ENCODE data around the gene OR8D4. TPM values are rescaled to one million over a fixed set of nuclear protein-coding genes. Genes with fewer than 3 reads are reported as not detected.

The OR8D4 gene
- total and polyA plus RNA-seq, 2 experiments from 2014 or later = not detected

DNA sequence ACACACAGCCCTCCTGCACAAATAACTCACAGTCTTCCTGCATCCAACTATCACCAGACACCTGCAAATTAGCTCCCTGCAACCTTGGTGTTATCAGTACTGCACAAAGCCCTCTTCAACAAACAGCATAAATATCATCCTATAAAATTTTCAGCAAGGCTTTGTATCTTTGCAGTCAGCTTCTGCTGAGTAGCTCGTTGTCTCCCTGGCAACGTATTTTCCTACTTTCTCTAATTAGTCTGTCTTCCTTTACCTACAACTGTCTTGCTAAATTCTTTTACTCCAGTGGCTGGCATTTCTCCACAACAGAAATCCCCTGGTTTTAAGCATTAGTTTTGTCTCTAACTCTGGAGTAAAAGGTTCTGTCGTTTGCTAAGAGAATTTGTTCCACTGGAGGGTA, 3.9 kb downstream of the OR8D4 start:
- TF ChIP-seq, protein P1, sequence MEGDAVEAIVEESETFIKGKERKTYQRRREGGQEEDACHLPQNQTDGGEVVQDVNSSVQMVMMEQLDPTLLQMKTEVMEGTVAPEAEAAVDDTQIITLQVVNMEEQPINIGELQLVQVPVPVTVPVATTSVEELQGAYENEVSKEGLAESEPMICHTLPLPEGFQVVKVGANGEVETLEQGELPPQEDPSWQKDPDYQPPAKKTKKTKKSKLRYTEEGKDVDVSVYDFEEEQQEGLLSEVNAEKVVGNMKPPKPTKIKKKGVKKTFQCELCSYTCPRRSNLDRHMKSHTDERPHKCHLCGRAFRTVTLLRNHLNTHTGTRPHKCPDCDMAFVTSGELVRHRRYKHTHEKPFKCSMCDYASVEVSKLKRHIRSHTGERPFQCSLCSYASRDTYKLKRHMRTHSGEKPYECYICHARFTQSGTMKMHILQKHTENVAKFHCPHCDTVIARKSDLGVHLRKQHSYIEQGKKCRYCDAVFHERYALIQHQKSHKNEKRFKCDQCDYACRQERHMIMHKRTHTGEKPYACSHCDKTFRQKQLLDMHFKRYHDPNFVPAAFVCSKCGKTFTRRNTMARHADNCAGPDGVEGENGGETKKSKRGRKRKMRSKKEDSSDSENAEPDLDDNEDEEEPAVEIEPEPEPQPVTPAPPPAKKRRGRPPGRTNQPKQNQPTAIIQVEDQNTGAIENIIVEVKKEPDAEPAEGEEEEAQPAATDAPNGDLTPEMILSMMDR (IDR thresholded peaks at IDR 0.05; ENCODE audit: low read depth, low read length) = no peak
- Histone ChIP-seq H3K27me3 (no peaks in the 10 kb centered on the region), H3K9me3 (ENCODE audit: low read depth) (no peaks in the 10 kb centered on the region), H3K27ac (no peak overlapping the region), H3K4me3 (no peak overlapping the region), H3K36me3 (no peaks in the 10 kb centered on the region), H3K4me1 (ENCODE audit: low read depth) (no peaks in the 10 kb centered on the region)
- no peak for DNase-seq (ENCODE audit: low read depth in 1 of 2, low spot score in 1 of 2)

DNA sequence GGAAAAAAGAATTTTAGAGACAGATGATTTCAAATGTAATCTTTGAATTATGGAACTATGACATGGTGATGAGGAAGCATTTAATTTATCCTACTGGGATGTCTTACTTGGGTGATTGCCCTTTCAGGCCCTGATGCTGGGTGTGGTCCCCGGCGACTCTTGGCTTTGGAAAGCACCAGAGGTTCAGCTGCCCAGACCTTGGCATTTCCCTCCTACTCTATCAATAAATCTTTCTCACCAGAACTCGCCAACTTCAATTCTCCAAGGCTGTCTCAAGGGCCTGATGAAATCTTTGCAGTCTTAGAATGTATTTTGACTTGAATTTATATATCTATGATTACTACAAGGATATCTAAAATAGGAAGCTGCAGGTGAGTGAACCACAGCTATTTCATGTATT, 19.0 kb downstream of the OR8D4 start:
- H3K27me3 ChIP-seq = no peaks in the 10 kb centered on the region
- no peaks in the 10 kb centered on the region for H3K36me3 ChIP-seq
- TF ChIP-seq, protein P1 (IDR thresholded peaks at IDR 0.05; ENCODE audit: low read depth, low read length) = no peak
- no peaks in the 10 kb centered on the region for H3K9me3 ChIP-seq (ENCODE audit: low read depth)
- no peak overlapping the region for H3K27ac ChIP-seq
- H3K4me1 ChIP-seq (ENCODE audit: low read depth) = peaks cover 5% of the 10 kb centered on the region
- no peak overlapping the region for H3K4me3 ChIP-seq
- no peak for DNase-seq (ENCODE audit: low read depth in 1 of 2, low spot score in 1 of 2)

DNA sequence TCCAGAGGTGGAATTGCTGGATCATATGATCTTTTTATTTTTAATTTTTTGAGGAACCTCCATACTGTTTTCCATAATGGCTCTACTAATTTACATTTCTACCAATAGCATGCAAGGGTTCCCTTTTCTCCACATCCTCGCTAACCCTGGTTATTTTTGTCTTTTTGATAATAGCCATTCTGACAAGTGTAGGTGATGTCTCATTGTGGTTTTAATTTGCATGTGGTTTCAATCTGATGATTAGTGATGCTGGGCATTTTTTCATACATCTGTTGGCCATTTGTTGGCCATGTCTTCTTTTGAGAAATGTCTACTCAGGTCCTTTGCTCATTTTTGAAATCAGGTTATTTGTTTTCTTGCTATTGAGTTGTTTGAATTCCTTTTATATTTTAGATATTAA, 22.1 kb downstream of the OR8D4 start:
- TF ChIP-seq, protein P1 (IDR thresholded peaks at IDR 0.05; ENCODE audit: low read depth, low read length) = no peak
- no peak overlapping the region for H3K27ac ChIP-seq
- no peaks in the 10 kb centered on the region for H3K36me3 ChIP-seq
- H3K4me3 ChIP-seq = no peak overlapping the region
- H3K9me3 ChIP-seq (ENCODE audit: low read depth) = no peaks in the 10 kb centered on the region
- H3K27me3 ChIP-seq = no peaks in the 10 kb centered on the region
- peaks cover 5% of the 10 kb centered on the region for H3K4me1 ChIP-seq (ENCODE audit: low read depth)
- DNase-seq (ENCODE audit: low read depth in 1 of 2, low spot score in 1 of 2) = no peak

DNA sequence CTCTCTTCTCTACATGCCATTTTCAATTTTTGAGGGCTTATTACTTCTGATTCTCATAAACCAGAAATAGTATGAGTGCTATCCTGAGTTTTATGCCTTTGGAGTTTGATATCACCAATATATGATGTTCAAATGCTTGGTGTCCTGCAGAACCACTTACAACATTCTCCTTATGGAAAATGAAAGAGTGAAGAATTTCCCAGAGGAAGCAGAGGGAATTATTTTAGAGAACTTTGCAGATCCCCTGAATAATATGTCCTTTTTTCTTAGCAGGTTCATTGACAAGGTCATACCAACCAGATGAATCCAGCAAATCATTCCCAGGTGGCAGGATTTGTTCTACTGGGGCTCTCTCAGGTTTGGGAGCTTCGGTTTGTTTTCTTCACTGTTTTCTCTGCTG, 37.4 kb downstream of the OR8D4 start, which contains the start of gene OR4D5:
Gene OR4D5 (plus strand): TSS at position 301 of the 400 bp plus-strand sequence. CDS start 0 bp downstream, at position 301.
- no peaks in the 10 kb centered on the region for H3K36me3 ChIP-seq
- no peaks in the 10 kb centered on the region for H3K9me3 ChIP-seq (ENCODE audit: low read depth)
- no peak within 1 kb of the TSS for H3K4me3 ChIP-seq
- DNase-seq (ENCODE audit: low read depth in 1 of 2, low spot score in 1 of 2) = no peak
- no peaks in the 10 kb centered on the region for H3K4me1 ChIP-seq (ENCODE audit: low read depth)
- H3K27ac ChIP-seq = no peak within 1 kb of the TSS
- no peaks in the 10 kb centered on the region for H3K27me3 ChIP-seq
- TF ChIP-seq, protein P1 (IDR thresholded peaks at IDR 0.05; ENCODE audit: low read depth, low read length) = no peak

DNA sequence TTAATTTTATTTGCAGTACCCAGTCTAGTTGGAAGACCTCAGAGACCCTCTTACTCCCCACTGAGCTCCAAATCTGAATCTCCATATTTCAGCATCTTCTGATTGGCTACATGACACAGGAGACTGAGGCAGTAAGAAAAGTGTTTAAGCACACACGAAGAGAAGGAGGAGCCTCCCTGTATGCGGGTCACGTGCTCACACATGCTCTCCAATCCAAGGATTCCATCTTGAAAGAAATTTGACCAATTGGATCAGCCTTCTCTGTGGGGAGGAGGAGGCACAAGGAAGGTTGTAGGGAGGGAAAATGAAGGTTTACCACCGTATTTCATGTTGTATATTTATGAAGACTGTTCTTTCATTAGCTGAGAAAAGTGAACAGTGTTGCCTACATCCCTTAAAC, 40.4 kb downstream of the OR8D4 start:
- H3K36me3 ChIP-seq = no peaks in the 10 kb centered on the region
- H3K9me3 ChIP-seq (ENCODE audit: low read depth) = no peaks in the 10 kb centered on the region
- no peak for DNase-seq (ENCODE audit: low read depth in 1 of 2, low spot score in 1 of 2)
- TF ChIP-seq, protein P1 (IDR thresholded peaks at IDR 0.05; ENCODE audit: low read depth, low read length) = no peak
- H3K27ac ChIP-seq = no peak overlapping the region
- peaks cover 6% of the 10 kb centered on the region for H3K4me1 ChIP-seq (ENCODE audit: low read depth)
- no peak overlapping the region for H3K4me3 ChIP-seq
- no peaks in the 10 kb centered on the region for H3K27me3 ChIP-seq

DNA sequence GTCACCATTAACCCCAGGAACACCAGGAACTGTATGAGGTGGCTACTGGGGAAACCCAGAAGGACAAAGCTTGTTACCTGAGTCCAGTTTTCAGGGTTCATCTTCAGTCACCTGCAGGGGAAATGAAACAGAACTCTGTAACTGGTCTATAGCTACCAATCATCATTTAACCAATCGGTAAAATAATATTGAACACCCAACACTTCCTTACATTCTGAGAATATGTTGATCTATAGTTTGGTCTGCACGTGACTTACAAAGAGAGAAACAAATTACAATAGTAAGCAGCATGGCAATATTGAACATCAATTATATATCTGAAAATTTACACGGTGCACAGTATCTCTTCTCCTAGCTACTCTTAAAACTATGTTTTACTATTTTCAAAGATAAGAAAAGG, 41.8 kb downstream of the OR8D4 start, which contains the start of gene OR6T1:
Gene OR6T1 (minus strand): TSS at position 101 of the 400 bp plus-strand sequence. CDS start 0 bp downstream, at position 101.
- peaks cover 6% of the 10 kb centered on the region for H3K4me1 ChIP-seq (ENCODE audit: low read depth)
- no peaks in the 10 kb centered on the region for H3K36me3 ChIP-seq
- H3K27ac ChIP-seq = no peak within 1 kb of the TSS
- DNase-seq (ENCODE audit: low read depth in 1 of 2, low spot score in 1 of 2) = no peak
- no peaks in the 10 kb centered on the region for H3K27me3 ChIP-seq
- H3K4me3 ChIP-seq = no peak within 1 kb of the TSS
- no peaks in the 10 kb centered on the region for H3K9me3 ChIP-seq (ENCODE audit: low read depth)
- TF ChIP-seq, protein P1 (IDR thresholded peaks at IDR 0.05; ENCODE audit: low read depth, low read length) = no peak
